Measurements from ENCODE around the gene ANTXR1.

ANTXR1 gene

GRCh38 chr2:69043736-69044400, 30.9 kb downstream of the ANTXR1 start:
- Histone ChIP-seq H3K27ac (ENCODE audit: low read length) (no peak overlapping the region), H3K36me3 (ENCODE audit: insufficient read depth, low read depth, low read length) (peaks cover 48% of the 10 kb centered on the region), H3K9me3 (ENCODE audit: insufficient read depth, low read depth, low read length) (no peaks in the 10 kb centered on the region), H3K4me3 (ENCODE audit: low read length) (no peak overlapping the region), H3K9ac (ENCODE audit: low read depth, low read length) (no peak overlapping the region), H3K4me1 (ENCODE audit: insufficient read depth, low read length) (peaks cover 3% of the 10 kb centered on the region), H3K27me3 (ENCODE audit: insufficient read depth, low read length) (no peaks in the 10 kb centered on the region)

- Histone ChIP-seq H3K27me3 (ENCODE audit: insufficient read depth, low read length) (no peaks in the 10 kb centered on the region), H3K4me3 (ENCODE audit: low read length) (no peak overlapping the region), H3K9me3 (ENCODE audit: insufficient read depth, low read depth, low read length) (no peaks in the 10 kb centered on the region), H3K36me3 (ENCODE audit: insufficient read depth, low read depth, low read length) (peaks cover 34% of the 10 kb centered on the region), H3K4me1 (ENCODE audit: insufficient read depth, low read length) (no peaks in the 10 kb centered on the region; the same call in 1 of the 2 replicates), H3K27ac (ENCODE audit: low read length) (no peak overlapping the region), H3K9ac (ENCODE audit: low read depth, low read length) (no peak overlapping the region)
Observed at GRCh38 chr2:69046221-69046662, 33.3 kb downstream of the ANTXR1 start.

- no peak overlapping the region for H3K4me3 ChIP-seq (ENCODE audit: low read length)
- H3K27ac ChIP-seq (ENCODE audit: low read length), result no peak overlapping the region
- H3K4me1 ChIP-seq (ENCODE audit: insufficient read depth, low read length), result no peaks in the 10 kb centered on the region; the same call in 1 of the 2 replicates
- H3K9ac ChIP-seq (ENCODE audit: low read depth, low read length), result no peak overlapping the region
- no peaks in the 10 kb centered on the region for H3K27me3 ChIP-seq (ENCODE audit: insufficient read depth, low read length)
- no peaks in the 10 kb centered on the region for H3K9me3 ChIP-seq (ENCODE audit: insufficient read depth, low read depth, low read length)
- H3K36me3 ChIP-seq (ENCODE audit: insufficient read depth, low read depth, low read length), result peaks cover 34% of the 10 kb centered on the region
Observed at GRCh38 chr2:69047625-69048145, 34.7 kb downstream of the ANTXR1 start.

GRCh38 chr2:69050802-69051201, 37.8 kb downstream of the ANTXR1 start:
- Histone ChIP-seq H3K4me3 (ENCODE audit: low read length) (no peak overlapping the region), H3K9ac (ENCODE audit: low read depth, low read length) (no peak overlapping the region), H3K27ac (ENCODE audit: low read length) (no peak overlapping the region), H3K9me3 (ENCODE audit: insufficient read depth, low read depth, low read length) (no peaks in the 10 kb centered on the region), H3K36me3 (ENCODE audit: insufficient read depth, low read depth, low read length) (peaks cover 9% of the 10 kb centered on the region), H3K4me1 (ENCODE audit: insufficient read depth, low read length) (no peaks in the 10 kb centered on the region; the same call in 1 of the 2 replicates), H3K27me3 (ENCODE audit: insufficient read depth, low read length) (no peaks in the 10 kb centered on the region)

- Histone ChIP-seq H3K4me3 (ENCODE audit: low read length) (no peak overlapping the region), H3K27me3 (ENCODE audit: insufficient read depth, low read length) (no peaks in the 10 kb centered on the region), H3K9me3 (ENCODE audit: insufficient read depth, low read depth, low read length) (no peaks in the 10 kb centered on the region), H3K4me1 (ENCODE audit: insufficient read depth, low read length) (no peaks in the 10 kb centered on the region), H3K9ac (ENCODE audit: low read depth, low read length) (no peak overlapping the region), H3K36me3 (ENCODE audit: insufficient read depth, low read depth, low read length) (no peaks in the 10 kb centered on the region), H3K27ac (ENCODE audit: low read length) (no peak overlapping the region)
Observed at GRCh38 chr2:69053416-69053965, 40.5 kb downstream of the ANTXR1 start.

- no peak overlapping the region for H3K9ac ChIP-seq (ENCODE audit: low read depth, low read length)
- no peak overlapping the region for H3K27ac ChIP-seq (ENCODE audit: low read length)
- H3K27me3 ChIP-seq (ENCODE audit: insufficient read depth, low read length), result no peaks in the 10 kb centered on the region
- no peaks in the 10 kb centered on the region for H3K4me1 ChIP-seq (ENCODE audit: insufficient read depth, low read length)
- no peaks in the 10 kb centered on the region for H3K36me3 ChIP-seq (ENCODE audit: insufficient read depth, low read depth, low read length)
- H3K4me3 ChIP-seq (ENCODE audit: low read length), result no peak overlapping the region
- no peaks in the 10 kb centered on the region for H3K9me3 ChIP-seq (ENCODE audit: insufficient read depth, low read depth, low read length)
Observed at GRCh38 chr2:69054431-69054830, 41.5 kb downstream of the ANTXR1 start.

- no peak overlapping the region for H3K9ac ChIP-seq (ENCODE audit: low read depth, low read length)
- H3K27ac ChIP-seq (ENCODE audit: low read length), result no peak overlapping the region
- no peaks in the 10 kb centered on the region for H3K36me3 ChIP-seq (ENCODE audit: insufficient read depth, low read depth, low read length)
- H3K9me3 ChIP-seq (ENCODE audit: insufficient read depth, low read depth, low read length), result no peaks in the 10 kb centered on the region
- no peaks in the 10 kb centered on the region for H3K27me3 ChIP-seq (ENCODE audit: insufficient read depth, low read length)
- no peak overlapping the region for H3K4me3 ChIP-seq (ENCODE audit: low read length)
- H3K4me1 ChIP-seq (ENCODE audit: insufficient read depth, low read length), result no peaks in the 10 kb centered on the region
Observed at GRCh38 chr2:69055688-69056470, 42.9 kb downstream of the ANTXR1 start.

GRCh38 chr2:69057660-69058059, 44.7 kb downstream of the ANTXR1 start:
- no peaks in the 10 kb centered on the region for H3K27me3 ChIP-seq (ENCODE audit: insufficient read depth, low read length)

GRCh38 chr2:69059731-69060290, 46.8 kb downstream of the ANTXR1 start:
- Histone ChIP-seq H3K9ac (ENCODE audit: low read depth, low read length) (no peak overlapping the region), H3K9me3 (ENCODE audit: insufficient read depth, low read depth, low read length) (no peaks in the 10 kb centered on the region), H3K4me3 (ENCODE audit: low read length) (no peak overlapping the region), H3K36me3 (ENCODE audit: insufficient read depth, low read depth, low read length) (no peaks in the 10 kb centered on the region), H3K4me1 (ENCODE audit: insufficient read depth, low read length) (no peaks in the 10 kb centered on the region), H3K27ac (ENCODE audit: low read length) (no peak overlapping the region), H3K27me3 (ENCODE audit: insufficient read depth, low read length) (no peaks in the 10 kb centered on the region)

More at GRCh38 chr2:69057660-69058059, 44.7 kb downstream of the ANTXR1 start:
- Histone ChIP-seq H3K9ac (ENCODE audit: low read depth, low read length) (no peak overlapping the region), H3K4me1 (ENCODE audit: insufficient read depth, low read length) (no peaks in the 10 kb centered on the region), H3K36me3 (ENCODE audit: insufficient read depth, low read depth, low read length) (no peaks in the 10 kb centered on the region), H3K4me3 (ENCODE audit: low read length) (no peak overlapping the region), H3K27ac (ENCODE audit: low read length) (no peak overlapping the region), H3K9me3 (ENCODE audit: insufficient read depth, low read depth, low read length) (no peaks in the 10 kb centered on the region)

- H3K9ac ChIP-seq (ENCODE audit: low read depth, low read length), result no peak overlapping the region
- no peaks in the 10 kb centered on the region for H3K27me3 ChIP-seq (ENCODE audit: insufficient read depth, low read length)
- H3K36me3 ChIP-seq (ENCODE audit: insufficient read depth, low read depth, low read length), result peaks cover 4% of the 10 kb centered on the region; the same call in 1 of the 2 replicates
- no peak overlapping the region for H3K4me3 ChIP-seq (ENCODE audit: low read length)
- no peaks in the 10 kb centered on the region for H3K4me1 ChIP-seq (ENCODE audit: insufficient read depth, low read length)
- H3K9me3 ChIP-seq (ENCODE audit: insufficient read depth, low read depth, low read length), result no peaks in the 10 kb centered on the region
- no peak overlapping the region for H3K27ac ChIP-seq (ENCODE audit: low read length)
Observed at GRCh38 chr2:69060938-69061501, 48.0 kb downstream of the ANTXR1 start.

GRCh38 chr2:69061525-69061924, 48.5 kb downstream of the ANTXR1 start:
- no peak overlapping the region for H3K9ac ChIP-seq (ENCODE audit: low read depth, low read length)
- H3K36me3 ChIP-seq (ENCODE audit: insufficient read depth, low read depth, low read length), result peaks cover 4% of the 10 kb centered on the region; the same call in 1 of the 2 replicates
- no peaks in the 10 kb centered on the region for H3K9me3 ChIP-seq (ENCODE audit: insufficient read depth, low read depth, low read length)
- H3K27ac ChIP-seq (ENCODE audit: low read length), result no peak overlapping the region
- no peaks in the 10 kb centered on the region for H3K27me3 ChIP-seq (ENCODE audit: insufficient read depth, low read length)
- H3K4me1 ChIP-seq (ENCODE audit: insufficient read depth, low read length), result no peaks in the 10 kb centered on the region
- H3K4me3 ChIP-seq (ENCODE audit: low read length), result no peak overlapping the region
